Kidney (tissue), 14 donors: ENCODE measurements around the gene AKT3. TPM values are rescaled to one million over a fixed set of nuclear protein-coding genes. Genes with fewer than 3 reads are reported as not detected.

Experiments used
- DNase-seq, 5 donors: peaks; one replicate each; pipeline ENCODE4 v3.0.0-alpha.2; 2013 to 2020
- FAIRE-seq: peaks from 2 replicates; lab custom pipeline; 2012; peaks lifted over from hg19 to GRCh38; lab: Jason Lieb, UNC
- H3K27ac ChIP-seq, 2 donors: one replicate each; pipeline ENCODE4 v1.7.0; 2013; ENCODE audit warnings: low read depth in 2 of 2, low read length in 2 of 2, inconsistent platforms in 1 of 2
- H3K27me3 ChIP-seq: one replicate; pipeline ENCODE4 v1.7.1; 2013; ENCODE audit warnings: low read length, inconsistent platforms; ENCODE audit not compliant: control insufficient read depth, insufficient read depth
- H3K36me3 ChIP-seq, 3 donors: one replicate each; pipeline versions ENCODE4 v1.7.0 to v1.7.1; 2013; ENCODE audit warnings: low read length in 3 of 3, control low read depth in 1 of 3, inconsistent platforms in 1 of 3; ENCODE audit not compliant: insufficient read depth in 3 of 3, control insufficient read depth in 2 of 3
- H3K4me1 ChIP-seq, 3 donors: one replicate each; pipeline versions ENCODE4 v1.7.0 to v1.7.1; 2013; ENCODE audit warnings: low read length in 3 of 3, inconsistent platforms in 1 of 3, low read depth in 1 of 3; ENCODE audit not compliant: control insufficient read depth in 2 of 3, insufficient read depth in 2 of 3
- H3K4me3 ChIP-seq, 3 donors: one replicate each; pipeline versions ENCODE4 v1.7.0 to v1.8.1; 2013; ENCODE audit warnings: low read length in 3 of 3, control low read depth in 1 of 3, inconsistent platforms in 1 of 3
- H3K9ac ChIP-seq, 3 donors: one replicate each; pipeline versions ENCODE4 v1.7.0 to v1.7.1; 2013; ENCODE audit warnings: low read length in 3 of 3, control low read depth in 1 of 3, inconsistent platforms in 1 of 3
- H3K9me3 ChIP-seq, 3 donors: one replicate each; pipeline versions ENCODE4 v1.7.0 to v1.7.1; 2013; ENCODE audit warnings: low read length in 3 of 3, control low read depth in 1 of 3, inconsistent platforms in 1 of 3; ENCODE audit not compliant: control insufficient read depth in 2 of 3, insufficient read depth in 1 of 3
- CTCF ChIP-seq: IDR thresholded peaks from 3 replicates; pipeline ENCODE4 v1.5.1; 2012; ENCODE audit warnings: mild to moderate bottlenecking, moderate library complexity, borderline replicate concordance; ENCODE audit not compliant: insufficient read depth; ENCODE audit errors: extremely low read depth
- intact Hi-C: fragments of 100-400 bp; cut with DNase I; formaldehyde crosslinking; loops from one replicate; pipeline ENCODE4 v1.11.1; 2022
- polyA plus RNA-seq: library from polyadenylated mRNA; stranded (reverse); fragments of 350-450 nt; fragmentation: Illumina TruSeq; extraction: RNeasy Lipid Tissue Mini Kit (QIAGEN cat#74804); gene quantifications from one replicate; pipeline ENCODE4 v1.2.3, GENCODE V29; 2014; ENCODE audit warnings: low read depth, low replicate concordance; ENCODE audit not compliant: insufficient read depth
- total RNA-seq: library from RNA; stranded (reverse); fragmentation: NEBNext Ultra II Directional; extraction: Animal tissue kit (Norgen Biotek cat#: 25700); gene quantifications from one replicate; pipeline ENCODE4 v1.2.1, GENCODE V29; 2021
- donor health status: control.
- donor health status: control.
- donor health status: control.
- donor health status: control.
- donor health status: control.
- donor health status: DM: yes; HTN: yes; CAD: no.
- donor health status: Normal renal cell carcinoma (clear cell type).

The AKT3 gene
- total and polyA plus RNA-seq, 2 donors from 2014 or later, result 9.5 to 81.6 TPM

- intact Hi-C loops, result no loop called here
- no peak for DNase-seq
- Histone ChIP-seq H3K4me1 (peaks cover 0 to 5% (median 0%) of the 10 kb centered on the region in 3 donors), H3K9ac (no peak overlapping the region), H3K4me3 (no peak overlapping the region), H3K27me3 (no peaks in the 10 kb centered on the region), H3K9me3 (no peaks in the 10 kb centered on the region), H3K27ac (no peak overlapping the region), H3K36me3 (no peaks in the 10 kb centered on the region)
- FAIRE-seq, result no peak
- TF ChIP-seq CTCF, result no peak
Observed at GRCh38 chr1:243710467-243710866, 139.6 kb downstream of the AKT3 start.

DNA sequence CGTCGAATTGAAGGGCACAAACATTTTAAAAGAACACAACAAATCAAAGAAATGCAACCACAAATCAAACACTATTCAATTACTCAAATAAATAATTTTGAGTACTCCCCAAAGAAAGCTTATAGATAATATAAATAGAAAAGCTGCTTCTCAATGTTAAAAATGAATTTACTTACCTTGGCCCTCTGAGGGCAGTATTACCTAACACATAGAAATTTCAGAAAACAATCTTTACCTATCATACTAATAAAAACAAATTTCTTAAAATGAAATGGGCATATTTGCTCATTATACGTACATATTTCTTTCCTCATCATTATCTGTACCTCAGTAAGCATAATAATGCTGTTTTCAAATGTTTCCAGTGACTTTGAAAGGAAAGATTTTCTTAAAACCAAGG lies 141.8 kb downstream of the AKT3 start:
- Histone ChIP-seq H3K27ac (no peak overlapping the region), H3K9ac (no peak overlapping the region), H3K9me3 (no peaks in the 10 kb centered on the region), H3K27me3 (no peaks in the 10 kb centered on the region), H3K4me1 (peaks cover 0 to 1% (median 0%) of the 10 kb centered on the region in 3 donors), H3K36me3 (no peaks in the 10 kb centered on the region), H3K4me3 (no peak overlapping the region)
- FAIRE-seq (peak; percentile 23), DNase-seq (peak in 1 of 5 donors; percentile 16)
- intact Hi-C loops, result no loop called here
- no peak for TF ChIP-seq CTCF

DNA sequence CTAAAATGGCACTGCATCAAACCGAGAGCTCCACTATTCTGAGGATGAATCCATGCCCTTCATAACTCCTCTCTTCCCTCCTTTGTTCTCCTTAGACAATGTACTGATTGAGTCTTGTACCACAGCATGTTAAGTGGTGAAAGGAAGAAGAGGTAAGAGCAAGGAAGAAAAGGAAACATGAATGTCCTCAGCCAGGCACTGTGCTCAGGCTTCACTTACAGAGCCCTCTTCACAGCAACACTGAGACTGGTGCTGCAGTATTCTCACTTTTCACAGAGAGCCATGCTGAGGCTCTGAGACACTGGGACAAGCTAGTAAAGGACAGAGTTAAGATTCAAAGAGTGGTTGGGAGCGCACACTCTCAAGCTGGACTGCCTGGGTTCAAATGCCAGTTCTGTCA lies 143.5 kb downstream of the AKT3 start:
- Histone ChIP-seq H3K9ac (no peak overlapping the region), H3K9me3 (no peaks in the 10 kb centered on the region), H3K4me1 (no peaks in the 10 kb centered on the region), H3K27me3 (no peaks in the 10 kb centered on the region), H3K27ac (no peak overlapping the region), H3K4me3 (no peak overlapping the region), H3K36me3 (no peaks in the 10 kb centered on the region)
- FAIRE-seq (no peak), DNase-seq (no peak)
- intact Hi-C loops, result no loop called here
- no peak for TF ChIP-seq CTCF

- FAIRE-seq, result no peak
- TF ChIP-seq CTCF, result no peak
- H3K4me1 ChIP-seq, result no peaks in the 10 kb centered on the region
- no peaks in the 10 kb centered on the region for H3K9me3 ChIP-seq
- H3K4me3 ChIP-seq, result no peak overlapping the region
- H3K36me3 ChIP-seq, result no peaks in the 10 kb centered on the region
- no peak for DNase-seq
- H3K27me3 ChIP-seq, result no peaks in the 10 kb centered on the region
- H3K27ac ChIP-seq, result no peak overlapping the region
- no peak overlapping the region for H3K9ac ChIP-seq
- intact Hi-C loops, result no loop called here
Observed at GRCh38 chr1:243705585-243705984, 144.5 kb downstream of the AKT3 start.
